ENCODE results near the gene MEDAG.

MEDAG gene

GRCh38 chr13:30880856-30881155 is 25.3 kb upstream of the MEDAG start:
- 100% methylated on average over 1 of the region's 4 CpGs for WGBS (ENCODE audit: insufficient coverage)
- H3K27ac ChIP-seq (ENCODE audit: insufficient read depth in 1 of 2, low read depth in 1 of 2, low read length in 2 of 2, poor library complexity in 1 of 2, severe bottlenecking in 2 of 2): no peak overlapping the region
- H3K9me3 ChIP-seq (ENCODE audit: control extremely low read depth in 1 of 5, control insufficient read depth in 4 of 5, insufficient read depth in 2 of 5, low read depth in 1 of 5, low read length in 4 of 5): peaks cover 0 to 3% (median 0%) of the 10 kb centered on the region in 5 experiments
- no peaks in the 10 kb centered on the region for H3K36me3 ChIP-seq (ENCODE audit: control insufficient read depth in 4 of 4, insufficient read depth in 4 of 4, low read length in 3 of 4)
- H3K27me3 ChIP-seq (replicated peaks in 2 of 5; ENCODE audit: control insufficient read depth in 4 of 5, insufficient read depth in 5 of 5, low read length in 4 of 5): peaks cover 0 to 13% (median 0%) of the 10 kb centered on the region in 5 experiments
- H3K4me3 ChIP-seq (ENCODE audit: control insufficient read depth in 1 of 7, extremely low read depth in 1 of 7, insufficient read depth in 4 of 7, low read depth in 2 of 7, low read length in 6 of 7): no peak overlapping the region
- no peaks in the 10 kb centered on the region for H3K4me1 ChIP-seq (ENCODE audit: control extremely low read depth in 1 of 4, control insufficient read depth in 4 of 4, insufficient read depth in 4 of 4, low read length in 3 of 4)
- ChIA-PET CTCF (interaction anchor here (3.9 kb wide), 1 partner anchor 14 kb away, joined by 23 read pairs; no protein-coding TSS in a partner anchor), POLR2A (no interaction called here)
- no peak for DNase-seq

GRCh38 chr13:30881191-30881651 is 24.9 kb upstream of the MEDAG start:
- POLR2A ChIA-PET: interaction anchor here (0.7 kb wide), 1 partner anchor 48 kb away, joined by 3 read pairs; no protein-coding TSS in a partner anchor
- CTCF ChIA-PET: interaction anchor here (3.9 kb wide), 1 partner anchor 14 kb away, joined by 23 read pairs; no protein-coding TSS in a partner anchor
- no peaks in the 10 kb centered on the region for H3K4me1 ChIP-seq (ENCODE audit: control extremely low read depth in 1 of 4, control insufficient read depth in 4 of 4, insufficient read depth in 4 of 4, low read length in 3 of 4)
- peaks cover 0 to 3% (median 0%) of the 10 kb centered on the region in 5 experiments for H3K9me3 ChIP-seq (ENCODE audit: control extremely low read depth in 1 of 5, control insufficient read depth in 4 of 5, insufficient read depth in 2 of 5, low read depth in 1 of 5, low read length in 4 of 5)
- no peak overlapping the region for H3K4me3 ChIP-seq (ENCODE audit: control insufficient read depth in 1 of 7, extremely low read depth in 1 of 7, insufficient read depth in 4 of 7, low read depth in 2 of 7, low read length in 6 of 7)
- H3K27ac ChIP-seq (ENCODE audit: insufficient read depth in 1 of 2, low read depth in 1 of 2, low read length in 2 of 2, poor library complexity in 1 of 2, severe bottlenecking in 2 of 2): no peak overlapping the region
- no CpG with 5 or more reads among the region's 3 CpGs for WGBS (ENCODE audit: insufficient coverage)
- H3K36me3 ChIP-seq (ENCODE audit: control insufficient read depth in 4 of 4, insufficient read depth in 4 of 4, low read length in 3 of 4): no peaks in the 10 kb centered on the region
- H3K27me3 ChIP-seq (replicated peaks in 2 of 5; ENCODE audit: control insufficient read depth in 4 of 5, insufficient read depth in 5 of 5, low read length in 4 of 5): peaks cover 0 to 13% (median 0%) of the 10 kb centered on the region in 5 experiments
- DNase-seq: no peak

GRCh38 chr13:30882026-30882850 is 23.8 kb upstream of the MEDAG start:
- H3K27ac ChIP-seq (ENCODE audit: insufficient read depth in 1 of 2, low read depth in 1 of 2, low read length in 2 of 2, poor library complexity in 1 of 2, severe bottlenecking in 2 of 2): no peak overlapping the region
- 84% methylated on average over 5 of the region's 8 CpGs for WGBS (ENCODE audit: insufficient coverage)
- POLR2A ChIA-PET: no interaction called here

GRCh38 chr13:30882996-30883766 is 22.9 kb upstream of the MEDAG start:
- no peak overlapping the region for H3K4me3 ChIP-seq (ENCODE audit: control insufficient read depth in 1 of 7, extremely low read depth in 1 of 7, insufficient read depth in 4 of 7, low read depth in 2 of 7, low read length in 6 of 7)
- H3K27ac ChIP-seq (ENCODE audit: insufficient read depth in 1 of 2, low read depth in 1 of 2, low read length in 2 of 2, poor library complexity in 1 of 2, severe bottlenecking in 2 of 2): no peak overlapping the region
- DNase-seq: no peak
- ChIA-PET CTCF (no interaction called here), POLR2A (no interaction called here)
- H3K9me3 ChIP-seq (ENCODE audit: control extremely low read depth in 1 of 5, control insufficient read depth in 4 of 5, insufficient read depth in 2 of 5, low read depth in 1 of 5, low read length in 4 of 5): peaks cover 0 to 3% (median 0%) of the 10 kb centered on the region in 5 experiments
- 100% methylated on average over 5 of the region's 13 CpGs for WGBS (ENCODE audit: insufficient coverage)
- no peaks in the 10 kb centered on the region for H3K4me1 ChIP-seq (ENCODE audit: control extremely low read depth in 1 of 4, control insufficient read depth in 4 of 4, insufficient read depth in 4 of 4, low read length in 3 of 4)
- H3K36me3 ChIP-seq (ENCODE audit: control insufficient read depth in 4 of 4, insufficient read depth in 4 of 4, low read length in 3 of 4): no peaks in the 10 kb centered on the region
- peaks cover 0 to 13% (median 0%) of the 10 kb centered on the region in 5 experiments for H3K27me3 ChIP-seq (replicated peaks in 2 of 5; ENCODE audit: control insufficient read depth in 4 of 5, insufficient read depth in 5 of 5, low read length in 4 of 5)

More at GRCh38 chr13:30882026-30882850, 23.8 kb upstream of the MEDAG start:
- DNase-seq: no peak
- peaks cover 0 to 3% (median 0%) of the 10 kb centered on the region in 5 experiments for H3K9me3 ChIP-seq (ENCODE audit: control extremely low read depth in 1 of 5, control insufficient read depth in 4 of 5, insufficient read depth in 2 of 5, low read depth in 1 of 5, low read length in 4 of 5)
- H3K27me3 ChIP-seq (replicated peaks in 2 of 5; ENCODE audit: control insufficient read depth in 4 of 5, insufficient read depth in 5 of 5, low read length in 4 of 5): peaks cover 0 to 13% (median 0%) of the 10 kb centered on the region in 5 experiments
- CTCF ChIA-PET: interaction anchor here (3.9 kb wide), 1 partner anchor 15 kb away, joined by 23 read pairs; no protein-coding TSS in a partner anchor
- H3K4me1 ChIP-seq (ENCODE audit: control extremely low read depth in 1 of 4, control insufficient read depth in 4 of 4, insufficient read depth in 4 of 4, low read length in 3 of 4): no peaks in the 10 kb centered on the region
- H3K4me3 ChIP-seq (ENCODE audit: control insufficient read depth in 1 of 7, extremely low read depth in 1 of 7, insufficient read depth in 4 of 7, low read depth in 2 of 7, low read length in 6 of 7): no peak overlapping the region
- no peaks in the 10 kb centered on the region for H3K36me3 ChIP-seq (ENCODE audit: control insufficient read depth in 4 of 4, insufficient read depth in 4 of 4, low read length in 3 of 4)

GRCh38 chr13:30884543-30884942 is 21.5 kb upstream of the MEDAG start:
- ChIA-PET POLR2A (no interaction called here), CTCF (interaction anchor here (0.6 to 1.2 kb wide), 2 partner anchors 18 to 296 kb away, joined by 3 read pairs; no protein-coding TSS in a partner anchor)
- Histone ChIP-seq H3K27me3 (replicated peaks in 2 of 5; ENCODE audit: control insufficient read depth in 4 of 5, insufficient read depth in 5 of 5, low read length in 4 of 5) (peaks cover 0 to 13% (median 0%) of the 10 kb centered on the region in 5 experiments), H3K4me1 (ENCODE audit: control extremely low read depth in 1 of 4, control insufficient read depth in 4 of 4, insufficient read depth in 4 of 4, low read length in 3 of 4) (no peaks in the 10 kb centered on the region), H3K27ac (ENCODE audit: insufficient read depth in 1 of 2, low read depth in 1 of 2, low read length in 2 of 2, poor library complexity in 1 of 2, severe bottlenecking in 2 of 2) (no peak overlapping the region), H3K9me3 (ENCODE audit: control extremely low read depth in 1 of 5, control insufficient read depth in 4 of 5, insufficient read depth in 2 of 5, low read depth in 1 of 5, low read length in 4 of 5) (peaks cover 0 to 6% (median 1%) of the 10 kb centered on the region in 5 experiments), H3K4me3 (ENCODE audit: control insufficient read depth in 1 of 7, extremely low read depth in 1 of 7, insufficient read depth in 4 of 7, low read depth in 2 of 7, low read length in 6 of 7) (no peak overlapping the region), H3K36me3 (ENCODE audit: control insufficient read depth in 4 of 4, insufficient read depth in 4 of 4, low read length in 3 of 4) (no peaks in the 10 kb centered on the region)
- 100% methylated on average over 3 of the region's 5 CpGs for WGBS (ENCODE audit: insufficient coverage)
- no peak for DNase-seq

GRCh38 chr13:30889196-30889690 is 16.8 kb upstream of the MEDAG start:
- CTCF ChIA-PET: no interaction called here
- WGBS (ENCODE audit: insufficient coverage): 100% methylated on average over 1 of the region's 3 CpGs
- Histone ChIP-seq H3K27me3 (replicated peaks in 2 of 5; ENCODE audit: control insufficient read depth in 4 of 5, insufficient read depth in 5 of 5, low read length in 4 of 5) (no peaks in the 10 kb centered on the region), H3K27ac (ENCODE audit: insufficient read depth in 1 of 2, low read depth in 1 of 2, low read length in 2 of 2, poor library complexity in 1 of 2, severe bottlenecking in 2 of 2) (no peak overlapping the region), H3K4me1 (ENCODE audit: control extremely low read depth in 1 of 4, control insufficient read depth in 4 of 4, insufficient read depth in 4 of 4, low read length in 3 of 4) (no peaks in the 10 kb centered on the region), H3K4me3 (ENCODE audit: control insufficient read depth in 1 of 7, extremely low read depth in 1 of 7, insufficient read depth in 4 of 7, low read depth in 2 of 7, low read length in 6 of 7) (no peak overlapping the region), H3K36me3 (ENCODE audit: control insufficient read depth in 4 of 4, insufficient read depth in 4 of 4, low read length in 3 of 4) (no peaks in the 10 kb centered on the region), H3K9me3 (ENCODE audit: control extremely low read depth in 1 of 5, control insufficient read depth in 4 of 5, insufficient read depth in 2 of 5, low read depth in 1 of 5, low read length in 4 of 5) (peaks cover 0 to 6% (median 1%) of the 10 kb centered on the region in 5 experiments)
- POLR2A ChIA-PET: no interaction called here
- no peak for DNase-seq
